ENCODE data around the gene SRSF1. TPM values are rescaled to one million over a fixed set of nuclear protein-coding genes. Genes with fewer than 3 reads are reported as not detected.

SRSF1 gene
- total RNA-seq, 1 experiment from 2014 or later, result 462 TPM

DNA sequence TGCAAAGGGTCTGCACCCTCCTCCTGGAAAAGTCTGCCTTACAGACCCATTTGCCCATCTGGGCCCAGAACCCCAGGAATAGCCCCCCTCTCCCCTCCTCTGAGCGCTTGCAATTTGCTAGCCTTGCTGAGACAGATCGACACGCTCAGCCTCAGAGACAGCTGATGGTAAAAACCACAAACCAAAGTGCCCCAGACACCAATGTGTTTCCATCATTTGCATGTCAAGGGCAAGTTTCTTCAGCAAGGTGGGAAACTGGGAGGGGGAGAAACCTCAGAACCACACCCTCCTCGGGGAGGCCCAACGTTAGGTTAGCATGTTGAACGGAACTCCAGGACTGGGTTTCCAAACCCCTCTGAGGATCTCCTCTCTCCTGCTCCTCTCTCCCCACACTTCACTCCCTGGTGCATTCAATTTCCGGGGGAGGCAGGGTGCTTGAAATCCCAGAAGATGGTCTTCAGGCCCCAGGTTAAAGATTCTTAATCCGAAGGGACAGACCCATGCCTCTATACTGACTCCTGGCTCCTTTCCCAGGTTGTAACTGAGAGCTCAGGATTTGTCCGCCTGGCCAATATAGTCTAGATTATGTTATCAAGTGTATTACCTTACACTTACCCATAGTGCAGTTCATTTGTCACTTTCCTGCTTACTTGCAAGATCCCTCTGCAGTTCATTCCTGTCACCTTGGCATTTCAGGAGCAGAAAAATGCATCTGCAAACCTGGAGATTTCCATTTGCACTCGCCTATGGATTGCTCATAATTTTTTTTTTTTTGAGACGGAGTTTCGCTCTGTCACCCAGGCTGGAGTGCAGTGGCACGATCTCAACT lies 50.5 kb downstream of the SRSF1 start:
- H3K27me3 ChIP-seq (ENCODE audit: insufficient read depth, low read length), result peaks cover 6% of the 10 kb centered on the region
- no peak overlapping the region for H3T11ph ChIP-seq (ENCODE audit: low read length)
- no peak overlapping the region for H4K91ac ChIP-seq (ENCODE audit: insufficient read length, low read depth, low read length)
- no peak overlapping the region for H3K23ac ChIP-seq (ENCODE audit: insufficient read length, low read depth, low read length)
- TF ChIP-seq, protein P1, sequence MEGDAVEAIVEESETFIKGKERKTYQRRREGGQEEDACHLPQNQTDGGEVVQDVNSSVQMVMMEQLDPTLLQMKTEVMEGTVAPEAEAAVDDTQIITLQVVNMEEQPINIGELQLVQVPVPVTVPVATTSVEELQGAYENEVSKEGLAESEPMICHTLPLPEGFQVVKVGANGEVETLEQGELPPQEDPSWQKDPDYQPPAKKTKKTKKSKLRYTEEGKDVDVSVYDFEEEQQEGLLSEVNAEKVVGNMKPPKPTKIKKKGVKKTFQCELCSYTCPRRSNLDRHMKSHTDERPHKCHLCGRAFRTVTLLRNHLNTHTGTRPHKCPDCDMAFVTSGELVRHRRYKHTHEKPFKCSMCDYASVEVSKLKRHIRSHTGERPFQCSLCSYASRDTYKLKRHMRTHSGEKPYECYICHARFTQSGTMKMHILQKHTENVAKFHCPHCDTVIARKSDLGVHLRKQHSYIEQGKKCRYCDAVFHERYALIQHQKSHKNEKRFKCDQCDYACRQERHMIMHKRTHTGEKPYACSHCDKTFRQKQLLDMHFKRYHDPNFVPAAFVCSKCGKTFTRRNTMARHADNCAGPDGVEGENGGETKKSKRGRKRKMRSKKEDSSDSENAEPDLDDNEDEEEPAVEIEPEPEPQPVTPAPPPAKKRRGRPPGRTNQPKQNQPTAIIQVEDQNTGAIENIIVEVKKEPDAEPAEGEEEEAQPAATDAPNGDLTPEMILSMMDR (conservative IDR thresholded peaks at IDR 0.05), result no peak
- no peak overlapping the region for H2AK5ac ChIP-seq (ENCODE audit: insufficient read length, low read length)
- 0 out of 7 replicates have a peak, but pooled peaks cover 0 to 3% (median 0%) of the 10 kb centered on the region in 3 experiments for H3K36me3 Mint-ChIP-seq (ENCODE audit: insufficient read depth in 1 of 3, low read depth in 3 of 3)
- H3K14ac ChIP-seq (ENCODE audit: insufficient read depth, low read length), result no peak overlapping the region; the same call in 1 of the 2 replicates
- H3K4me3 Mint-ChIP-seq, result peak overlapping the region; percentile 57 to 78
- no peak overlapping the region for H3K9ac ChIP-seq (ENCODE audit: extremely low read depth, insufficient read length, low read length)
- peaks cover 61% of the 10 kb centered on the region for H3K27me3 Mint-ChIP-seq (ENCODE audit: low read depth)
- no peak overlapping the region for H2BK15ac ChIP-seq (ENCODE audit: low read depth, low read length)
- no peak overlapping the region for H2BK5ac ChIP-seq (ENCODE audit: insufficient read length, low read length)
- no peaks in the 10 kb centered on the region for H3K79me1 ChIP-seq (ENCODE audit: insufficient read depth, low read depth, low read length, poor library complexity, severe bottlenecking)
- peak overlapping the region; percentile 63 for H3K4me2 ChIP-seq (ENCODE audit: insufficient read depth, insufficient read length, low read length)
- no peak overlapping the region for H2BK12ac ChIP-seq (ENCODE audit: insufficient read length, low read depth, low read length)
- no peak overlapping the region for H3K27ac Mint-ChIP-seq
- H3K9me3 ChIP-seq (ENCODE audit: control insufficient read depth, low read depth, low read length), result no peaks in the 10 kb centered on the region
- no peak overlapping the region for H3K56ac ChIP-seq (ENCODE audit: insufficient read length, low read depth, low read length)
- no peak overlapping the region for H2BK120ac ChIP-seq (ENCODE audit: low read depth, low read length, poor library complexity, severe bottlenecking)
- H3K4me1 Mint-ChIP-seq, result peaks cover 36 to 42% of the 10 kb centered on the region in 2 experiments
- no peak overlapping the region for H2AFZ ChIP-seq (ENCODE audit: low read length)
- H3K18ac ChIP-seq (ENCODE audit: insufficient read length, low read depth, low read length), result no peak overlapping the region
- no peak overlapping the region for H2BK20ac ChIP-seq (ENCODE audit: low read depth, low read length, poor library complexity, severe bottlenecking)
- H3K4ac ChIP-seq (ENCODE audit: low read depth, low read length), result no peak overlapping the region
- WGBS (ENCODE audit: extremely low coverage, insufficient read length, low lambda C conversion rate), result no CpG with 5 or more reads among the region's 13 CpGs
- H3K27ac ChIP-seq (ENCODE audit: insufficient read length, low read depth, low read length), result no peak overlapping the region
- peaks cover 0 to 2% of the 10 kb centered on the region in 2 experiments; a peak in 1 of 5 replicates for H3K9me3 Mint-ChIP-seq
- no peak overlapping the region for H4K5ac ChIP-seq (ENCODE audit: insufficient read length, low read depth, low read length)
- peaks cover 22% of the 10 kb centered on the region for H3K23me2 ChIP-seq (ENCODE audit: insufficient read length, low read depth, low read length, poor library complexity, severe bottlenecking)
- H4K8ac ChIP-seq (replicated peaks; ENCODE audit: insufficient read length, low read depth, low read length), result no peak overlapping the region
- no peaks in the 10 kb centered on the region for H4K20me1 ChIP-seq (ENCODE audit: control insufficient read depth, insufficient read depth, insufficient read length)
- H3K79me2 ChIP-seq (ENCODE audit: insufficient read depth, low read length), result no peaks in the 10 kb centered on the region
- peak; percentile 61 for DNase-seq
- no peaks in the 10 kb centered on the region; the same call in 1 of the 2 replicates for H3K4me1 ChIP-seq (ENCODE audit: insufficient read depth, low read length)

Data from H9 (cell line).